Activated CD4-positive, alpha-beta memory T cell treated with anti-CD3 and anti-CD28 coated beads for 36 hours (primary cell): ENCODE results near the gene PRSS1. TPM values are rescaled to one million over a fixed set of nuclear protein-coding genes. Genes with fewer than 3 reads are reported as not detected.
"Not testable (repeated sequence)": the region's sequence is repeated elsewhere in the genome, so short reads cannot be mapped to it uniquely, and the experiment has no call there.

Experiments used
- CTCF ChIA-PET: fragments of 350-600 bp; sonication (Branson Sonifier 250); formaldehyde crosslinking; loops from one replicate; lab custom pipeline; 2021; ENCODE audit warnings: antibody characterized with exemption, inconsistent platforms; lab: Charles Lee
- POLR2A ChIA-PET: fragments of 350-600 bp; sonication (Branson Sonifier 250); formaldehyde crosslinking; loops from one replicate; lab custom pipeline; 2021; ENCODE audit warnings: antibody characterized with exemption; lab: Charles Lee
- DNase-seq: peaks from one replicate; pipeline ENCODE4 v3.0.0-alpha.2; 2020
- H3K27ac Mint-ChIP-seq: one replicate; pipeline ENCODE4 v1.8.0; 2021; ENCODE audit warnings: mixed read lengths
- H3K27me3 Mint-ChIP-seq: one replicate; pipeline ENCODE4 v1.8.0; 2021; ENCODE audit warnings: mixed read lengths
- H3K36me3 Mint-ChIP-seq: one replicate; pipeline ENCODE4 v1.8.0; 2021; ENCODE audit warnings: mixed read lengths
- H3K4me1 Mint-ChIP-seq: one replicate; pipeline ENCODE4 v1.8.0; 2021; ENCODE audit warnings: low read depth, mixed read lengths
- H3K4me3 Mint-ChIP-seq: one replicate; pipeline ENCODE4 v1.8.0; 2021; ENCODE audit warnings: mild to moderate bottlenecking, mixed read lengths
- H3K9me3 Mint-ChIP-seq: one replicate; pipeline ENCODE4 v1.8.0; 2021; ENCODE audit warnings: mixed read lengths
- intact Hi-C: fragments of 100-400 bp; cut with micrococcal nuclease; formaldehyde crosslinking; loops from one replicate; pipeline ENCODE4 v1.15.1; 2023
- total RNA-seq, 2 experiments: library from RNA; stranded (reverse); gene quantifications; one replicate each; pipeline ENCODE4 v1.2.3, GENCODE V29; 2021

Gene PRSS1
- total RNA-seq, 2 experiments from 2014 or later, result not detected

- no peaks in the 10 kb centered on the region for H3K36me3 Mint-ChIP-seq
- DNase-seq, result no peak
- intact Hi-C loops, result no loop called here
- H3K9me3 Mint-ChIP-seq, result no peaks in the 10 kb centered on the region
- POLR2A ChIA-PET, result no interaction called here
- CTCF ChIA-PET, result no interaction called here
- no peaks in the 10 kb centered on the region for H3K27me3 Mint-ChIP-seq
- no peak overlapping the region for H3K27ac Mint-ChIP-seq
- no peaks in the 10 kb centered on the region for H3K4me1 Mint-ChIP-seq
- H3K4me3 Mint-ChIP-seq, result no peak overlapping the region
Measured at GRCh38 chr7:142750321-142750938, 1.2 kb downstream of the PRSS1 start.

- H3K27ac Mint-ChIP-seq, POLR2A ChIA-PET, H3K9me3 Mint-ChIP-seq, H3K4me3 Mint-ChIP-seq, H3K36me3 Mint-ChIP-seq, CTCF ChIA-PET, DNase-seq, H3K27me3 Mint-ChIP-seq, intact Hi-C loops, H3K4me1 Mint-ChIP-seq: not testable (repeated sequence)
Measured at GRCh38 chr7:142751526-142752175, 2.4 kb downstream of the PRSS1 start.

- H3K9me3 Mint-ChIP-seq, result no peaks in the 10 kb centered on the region
- H3K36me3 Mint-ChIP-seq, result no peaks in the 10 kb centered on the region
- ChIA-PET POLR2A (no interaction called here), CTCF (no interaction called here)
- H3K4me3 Mint-ChIP-seq, result no peak overlapping the region
- intact Hi-C loops, result no loop called here
- H3K27me3 Mint-ChIP-seq, result no peaks in the 10 kb centered on the region
- no peak overlapping the region for H3K27ac Mint-ChIP-seq
- H3K4me1 Mint-ChIP-seq, result no peaks in the 10 kb centered on the region
- no peak for DNase-seq
Measured at GRCh38 chr7:142752376-142753225, 3.3 kb downstream of the PRSS1 start.

- Mint-ChIP-seq H3K9me3 (no peaks in the 10 kb centered on the region), H3K4me3 (no peak overlapping the region), H3K36me3 (no peaks in the 10 kb centered on the region), H3K27ac (no peak overlapping the region), H3K4me1 (no peaks in the 10 kb centered on the region), H3K27me3 (no peaks in the 10 kb centered on the region)
- ChIA-PET POLR2A (no interaction called here), CTCF (no interaction called here)
- DNase-seq, result no peak
- intact Hi-C loops, result no loop called here
Measured at GRCh38 chr7:142753366-142753765, 4.1 kb downstream of the PRSS1 start.

GRCh38 chr7:142753925-142754491 is 4.7 kb downstream of the PRSS1 start:
- H3K9me3 Mint-ChIP-seq, H3K36me3 Mint-ChIP-seq, intact Hi-C loops, CTCF ChIA-PET, H3K4me3 Mint-ChIP-seq, H3K27me3 Mint-ChIP-seq, H3K27ac Mint-ChIP-seq, POLR2A ChIA-PET, DNase-seq, H3K4me1 Mint-ChIP-seq: not testable (repeated sequence)

- Mint-ChIP-seq H3K27ac (no peak overlapping the region), H3K4me3 (no peak overlapping the region), H3K4me1 (peaks cover 2% of the 10 kb centered on the region), H3K27me3 (no peaks in the 10 kb centered on the region), H3K9me3 (no peaks in the 10 kb centered on the region), H3K36me3 (no peaks in the 10 kb centered on the region)
- POLR2A ChIA-PET, result no interaction called here
- no peak for DNase-seq
- intact Hi-C loops, result no loop called here
- CTCF ChIA-PET, result no interaction called here
Measured at GRCh38 chr7:142754681-142755575, 5.7 kb downstream of the PRSS1 start.

- H3K4me1 Mint-ChIP-seq, H3K27ac Mint-ChIP-seq, H3K36me3 Mint-ChIP-seq, H3K9me3 Mint-ChIP-seq, POLR2A ChIA-PET, DNase-seq, H3K4me3 Mint-ChIP-seq, intact Hi-C loops, H3K27me3 Mint-ChIP-seq: not testable (repeated sequence)
- CTCF ChIA-PET, result interaction anchor here (1.1 kb wide), 1 partner anchor 52 kb away, joined by 3 read pairs; no protein-coding TSS in a partner anchor
Measured at GRCh38 chr7:142758312-142758711, 9.0 kb downstream of the PRSS1 start.

GRCh38 chr7:142759433-142759832 is 10.2 kb downstream of the PRSS1 start:
- Mint-ChIP-seq H3K9me3 (no peaks in the 10 kb centered on the region), H3K27me3 (no peaks in the 10 kb centered on the region)
- CTCF ChIA-PET, result interaction anchor here (1.1 kb wide), 1 partner anchor 51 kb away, joined by 3 read pairs; no protein-coding TSS in a partner anchor

GRCh38 chr7:142760071-142760642 is 10.9 kb downstream of the PRSS1 start:
- H3K4me3 Mint-ChIP-seq, result no peak overlapping the region
- H3K9me3 Mint-ChIP-seq, result no peaks in the 10 kb centered on the region
- ChIA-PET POLR2A (no interaction called here), CTCF (no interaction called here)
- no peaks in the 10 kb centered on the region for H3K36me3 Mint-ChIP-seq
- intact Hi-C loops, result no loop called here
- peaks cover 2% of the 10 kb centered on the region for H3K4me1 Mint-ChIP-seq
- no peaks in the 10 kb centered on the region for H3K27me3 Mint-ChIP-seq
- DNase-seq, result no peak
- no peak overlapping the region for H3K27ac Mint-ChIP-seq

More at GRCh38 chr7:142759433-142759832, 10.2 kb downstream of the PRSS1 start:
- POLR2A ChIA-PET, result no interaction called here
- Mint-ChIP-seq H3K27ac (no peak overlapping the region), H3K4me3 (no peak overlapping the region), H3K4me1 (peaks cover 2% of the 10 kb centered on the region), H3K36me3 (no peaks in the 10 kb centered on the region)
- no peak for DNase-seq
- intact Hi-C loops, result no loop called here

- H3K9me3 Mint-ChIP-seq, H3K36me3 Mint-ChIP-seq, DNase-seq, H3K27me3 Mint-ChIP-seq, H3K27ac Mint-ChIP-seq, H3K4me3 Mint-ChIP-seq, H3K4me1 Mint-ChIP-seq, intact Hi-C loops, POLR2A ChIA-PET: not testable (repeated sequence)
- CTCF ChIA-PET, result interaction anchor here (1.3 kb wide), 1 partner anchor 22 kb away, joined by 3 read pairs; no protein-coding TSS in a partner anchor
Measured at GRCh38 chr7:142761606-142762005, 12.3 kb downstream of the PRSS1 start.

- no peak for DNase-seq
- H3K36me3 Mint-ChIP-seq, result no peaks in the 10 kb centered on the region
- H3K27ac Mint-ChIP-seq, result no peak overlapping the region
- POLR2A ChIA-PET, result no interaction called here
- H3K4me3 Mint-ChIP-seq, result no peak overlapping the region
- no peaks in the 10 kb centered on the region for H3K27me3 Mint-ChIP-seq
- CTCF ChIA-PET, result interaction anchor here (1.3 kb wide), 1 partner anchor 21 kb away, joined by 3 read pairs; no protein-coding TSS in a partner anchor
- intact Hi-C loops, result no loop called here
- peaks cover 2% of the 10 kb centered on the region for H3K4me1 Mint-ChIP-seq
- H3K9me3 Mint-ChIP-seq, result no peaks in the 10 kb centered on the region
Measured at GRCh38 chr7:142762104-142762503, 12.8 kb downstream of the PRSS1 start.
